IPS DF 4.7 (cell line): ENCODE measurements around the gene SLC10A4.

Experiments used
- DNase-seq: peaks from one replicate; pipeline ENCODE4 v3.0.0-alpha.2; 2013; ENCODE audit warnings: low spot score; ENCODE audit errors: extremely low read depth

Gene SLC10A4

DNA sequence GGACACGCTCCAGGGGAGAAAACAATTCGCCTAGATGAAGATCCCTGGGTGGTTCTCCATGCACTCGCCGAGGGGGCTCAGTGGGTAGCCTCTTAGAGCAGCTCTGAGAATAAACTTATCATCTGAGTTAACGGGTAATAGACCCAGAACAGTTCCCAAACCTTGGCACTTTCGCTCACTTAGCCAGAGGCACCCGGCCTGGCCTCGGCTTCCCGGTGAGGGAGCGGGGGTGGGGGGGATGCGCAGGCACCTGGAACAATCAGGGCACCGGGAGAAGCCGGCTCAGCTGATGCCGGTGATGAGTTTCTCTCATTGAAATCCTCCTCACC, 6.5 kb downstream of the SLC10A4 start:
- DNase-seq: no peak

DNA sequence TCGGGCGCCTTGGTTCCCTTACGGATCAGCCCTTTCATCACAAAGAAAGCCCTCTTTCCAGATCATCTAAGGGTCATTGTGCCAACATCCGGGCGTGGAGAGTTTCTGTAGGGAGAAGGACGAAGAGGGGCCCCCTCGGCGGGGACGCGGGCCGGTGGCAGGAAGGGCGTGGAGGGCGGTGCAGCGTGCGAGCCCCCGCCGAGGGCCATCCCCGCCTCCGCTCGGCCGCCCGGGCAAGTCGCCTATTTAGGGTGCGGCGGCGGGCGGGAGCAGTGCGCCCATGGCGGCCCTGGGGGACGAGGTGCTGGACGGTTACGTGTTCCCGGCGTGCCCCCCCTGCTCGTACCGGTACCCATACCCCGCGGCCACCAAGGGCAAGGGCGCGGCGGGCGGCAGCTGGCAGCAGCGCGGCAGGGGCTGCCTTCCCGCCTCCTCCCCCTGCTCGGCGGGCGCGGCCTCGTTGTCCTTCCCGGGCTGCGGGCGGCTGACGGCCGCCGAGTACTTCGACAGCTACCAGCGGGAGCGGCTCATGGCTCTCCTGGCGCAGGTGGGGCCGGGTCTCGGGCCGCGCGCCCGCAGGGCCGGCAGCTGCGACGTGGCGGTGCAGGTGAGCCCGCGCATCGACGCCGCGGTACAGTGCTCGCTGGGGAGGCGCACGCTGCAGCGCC, 7.0 kb downstream of the SLC10A4 start, which contains the start of gene ZAR1:
Gene ZAR1 (plus strand): TSS at position 241 of the 668 bp plus-strand sequence. CDS start 40 bp downstream, at position 281.
- DNase-seq: no peak

DNA sequence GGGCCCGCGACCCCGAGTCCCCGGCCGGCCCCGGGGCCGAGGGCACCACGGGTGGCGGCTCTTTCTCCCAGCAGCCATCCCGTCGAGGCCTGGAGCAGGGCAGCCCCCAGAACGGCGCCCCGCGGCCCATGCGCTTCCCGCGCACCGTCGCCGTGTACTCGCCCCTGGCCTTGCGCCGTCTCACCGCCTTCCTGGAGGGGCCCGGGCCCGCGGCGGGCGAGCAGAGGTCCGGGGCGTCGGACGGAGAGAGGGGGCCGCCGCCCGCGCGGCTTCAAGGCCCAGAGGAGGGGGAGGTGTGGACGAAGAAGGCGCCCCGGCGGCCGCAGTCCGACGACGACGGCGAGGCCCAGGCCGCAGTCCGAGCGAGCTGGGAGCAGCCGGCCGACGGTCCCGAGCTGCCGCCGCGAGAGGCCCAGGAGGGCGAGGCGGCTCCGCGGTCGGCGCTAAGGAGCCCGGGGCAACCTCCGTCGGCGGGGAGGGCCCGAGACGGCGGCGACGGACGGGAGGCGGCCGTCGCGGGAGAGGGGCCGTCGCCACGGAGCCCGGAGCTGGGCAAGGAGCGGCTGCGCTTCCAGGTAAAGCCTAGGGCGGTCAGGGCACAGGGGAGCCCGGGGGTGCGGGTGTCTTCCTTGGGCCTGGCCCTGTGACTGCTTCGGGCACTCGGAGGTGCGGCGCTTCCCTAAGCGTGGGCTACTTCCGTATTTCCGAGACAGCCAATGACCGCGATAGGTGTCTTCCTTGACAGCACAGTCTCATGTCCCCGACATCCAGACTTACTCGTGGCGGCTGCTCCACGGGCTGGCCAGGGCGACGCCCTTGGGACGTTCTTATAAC, 7.8 kb downstream of the SLC10A4 start:
- no peak for DNase-seq

DNA sequence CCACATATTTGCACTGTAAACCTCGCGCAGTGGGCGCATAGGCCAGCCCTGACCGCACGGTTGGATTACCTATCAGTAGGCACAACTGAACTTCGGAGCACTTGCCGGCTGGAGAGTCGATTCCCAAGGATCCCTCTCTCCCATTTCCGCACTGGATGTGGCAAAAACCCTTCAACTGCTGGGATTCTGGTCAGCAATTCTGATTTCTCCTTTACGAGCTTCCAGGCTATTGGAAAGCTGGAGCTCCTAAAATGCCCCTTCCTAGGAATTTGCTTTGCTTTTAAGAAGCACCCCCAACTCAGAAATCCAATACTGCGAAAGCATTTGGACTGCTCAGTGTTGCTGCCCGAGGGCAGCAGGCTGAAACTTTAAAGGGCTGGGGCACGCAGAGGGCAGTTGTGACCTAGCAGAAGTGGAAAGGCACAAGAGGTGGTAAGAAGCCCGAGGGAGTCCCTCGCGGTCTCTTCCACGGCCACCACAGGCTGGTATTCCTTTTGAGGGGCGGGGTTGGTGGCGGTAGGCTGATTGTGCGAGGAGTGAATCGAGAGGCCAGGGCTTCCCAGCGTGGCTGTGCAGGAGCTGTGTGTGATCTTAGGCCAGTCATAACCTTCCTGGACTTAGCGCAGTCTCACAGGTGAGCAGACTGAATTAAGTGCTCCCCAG, 8.5 kb downstream of the SLC10A4 start:
- DNase-seq: no peak

DNA sequence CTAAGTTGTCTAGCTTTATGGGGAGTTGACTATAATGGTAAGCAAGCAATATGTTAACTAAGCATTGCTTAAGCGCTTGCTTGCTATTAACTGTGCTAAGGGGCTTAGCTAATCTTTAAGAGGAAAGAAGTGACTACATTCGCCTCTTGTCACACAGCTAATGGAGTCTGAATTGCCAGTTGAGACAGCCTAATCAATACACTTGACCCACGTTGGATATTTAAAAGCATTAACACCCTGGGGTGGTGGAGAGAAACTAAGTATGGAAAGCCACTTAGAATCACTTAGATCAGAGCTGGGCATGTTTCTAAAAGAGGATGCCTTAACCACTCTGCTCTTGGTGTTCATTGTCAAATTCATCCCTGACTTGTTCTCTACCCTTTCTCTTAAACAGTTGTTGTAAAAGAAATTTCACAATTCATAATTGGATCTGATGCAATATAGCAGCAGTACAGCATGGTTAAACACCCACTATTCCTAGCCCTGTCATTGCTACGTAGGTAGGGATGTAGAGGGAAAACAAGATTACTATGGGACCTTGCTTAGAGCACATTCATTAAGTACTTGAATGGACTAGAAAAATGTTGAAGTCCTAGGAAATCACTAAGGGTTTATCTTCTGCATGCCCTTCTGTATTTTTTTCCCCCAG, 10.4 kb downstream of the SLC10A4 start:
- no peak for DNase-seq

GRCh38 chr4:48495941-48496340, 12.8 kb downstream of the SLC10A4 start:
- DNase-seq: no peak

GRCh38 chr4:48498895-48499294, 15.8 kb downstream of the SLC10A4 start:
- no peak for DNase-seq

- no peak for DNase-seq
Observed at GRCh38 chr4:48499551-48500066, 16.5 kb downstream of the SLC10A4 start.

- no peak for DNase-seq
Observed at GRCh38 chr4:48503233-48504025, 20.3 kb downstream of the SLC10A4 start.

GRCh38 chr4:48504026-48504330, 20.8 kb downstream of the SLC10A4 start:
- no peak for DNase-seq

DNA sequence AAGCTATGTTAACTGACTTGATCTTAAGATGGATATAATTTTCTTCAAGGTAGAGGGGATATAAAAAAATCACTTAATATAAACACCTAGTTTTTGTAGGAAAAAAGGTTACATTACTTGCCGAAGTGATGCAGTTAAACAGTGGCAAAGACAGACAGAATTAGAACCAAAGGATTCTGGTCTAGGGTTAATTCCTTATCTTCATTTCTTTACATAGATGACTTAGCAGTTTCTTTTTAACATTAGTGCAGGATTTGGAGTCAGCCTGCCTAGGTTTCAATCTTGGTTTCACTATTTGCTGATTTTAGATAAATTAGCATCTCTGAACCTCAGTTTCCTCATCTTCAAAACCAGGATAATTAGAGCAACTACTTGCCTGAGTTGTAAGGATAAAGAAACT, 21.2 kb downstream of the SLC10A4 start:
- no peak for DNase-seq

DNA sequence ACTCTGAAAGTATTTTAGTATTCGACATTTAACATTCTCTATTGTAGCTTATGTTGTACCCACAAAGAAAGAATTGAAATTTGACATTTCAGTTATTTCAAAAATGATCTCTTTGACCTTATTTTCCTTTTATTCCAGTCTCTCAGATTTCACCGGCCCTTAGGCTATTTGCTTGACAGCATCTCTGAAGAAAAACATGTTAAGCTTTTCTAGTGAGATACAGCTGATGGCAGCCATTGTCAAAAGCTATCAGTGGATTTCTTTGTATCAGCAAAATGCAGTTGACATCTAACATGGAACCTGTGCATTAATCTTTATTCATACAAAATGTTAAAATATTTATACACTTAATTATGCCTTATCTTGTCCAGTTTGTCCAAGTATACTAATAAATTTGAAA, 23.6 kb downstream of the SLC10A4 start:
- no peak for DNase-seq

GRCh38 chr4:48509543-48509942, 26.4 kb downstream of the SLC10A4 start:
- no peak for DNase-seq

DNA sequence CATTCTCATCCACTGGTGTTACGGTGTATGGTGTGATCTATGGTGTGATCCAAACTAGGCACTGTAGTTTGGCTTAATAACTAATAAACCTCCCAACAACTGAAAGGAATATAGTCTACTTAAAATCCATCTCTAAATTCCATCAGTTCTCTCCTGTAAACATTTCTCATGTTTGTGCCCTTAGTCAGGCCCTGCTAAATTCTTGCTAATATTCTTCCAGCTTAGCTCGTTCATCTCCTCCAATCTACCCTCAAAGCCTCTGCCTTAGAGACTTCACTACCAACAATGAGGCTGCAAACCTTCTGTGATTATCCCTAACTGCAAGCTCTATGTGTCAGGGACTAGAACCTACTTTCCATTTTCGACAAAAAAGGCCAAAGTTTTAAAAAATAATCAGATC, 35.0 kb downstream of the SLC10A4 start:
- no peak for DNase-seq

GRCh38 chr4:48526406-48526805, 43.3 kb downstream of the SLC10A4 start:
- no peak for DNase-seq

DNA sequence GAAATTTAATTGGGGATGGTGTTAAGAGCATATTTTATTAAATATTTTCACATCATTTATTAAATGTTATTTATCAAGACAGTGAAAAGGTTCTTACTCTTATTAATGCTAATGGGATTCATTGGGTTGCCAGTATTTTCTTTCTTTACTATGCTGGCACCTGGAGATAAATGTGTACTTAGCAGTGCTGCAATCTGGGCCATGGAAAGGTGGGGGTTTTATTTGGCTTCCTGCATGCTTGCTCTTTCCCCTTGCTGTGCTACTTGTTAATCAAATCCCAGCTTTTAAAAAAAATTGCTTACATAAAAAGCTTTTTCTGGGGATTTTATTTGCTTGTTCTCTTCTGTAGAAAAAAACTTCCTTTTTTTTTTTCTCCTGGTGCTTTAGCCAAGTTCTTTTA, 55.2 kb downstream of the SLC10A4 start:
- DNase-seq: no peak
